HG03175 (cell line): Measurements from ENCODE around the gene NDOR1.

Experiments
- ATAC-seq: cut with Tn5 transposase; IDR thresholded peaks from one replicate; pipeline ENCODE4 v1.9.1; 2021; ENCODE audit warnings: mild to moderate bottlenecking, moderate library complexity; ENCODE audit not compliant: unreplicated experiment

Gene NDOR1

DNA sequence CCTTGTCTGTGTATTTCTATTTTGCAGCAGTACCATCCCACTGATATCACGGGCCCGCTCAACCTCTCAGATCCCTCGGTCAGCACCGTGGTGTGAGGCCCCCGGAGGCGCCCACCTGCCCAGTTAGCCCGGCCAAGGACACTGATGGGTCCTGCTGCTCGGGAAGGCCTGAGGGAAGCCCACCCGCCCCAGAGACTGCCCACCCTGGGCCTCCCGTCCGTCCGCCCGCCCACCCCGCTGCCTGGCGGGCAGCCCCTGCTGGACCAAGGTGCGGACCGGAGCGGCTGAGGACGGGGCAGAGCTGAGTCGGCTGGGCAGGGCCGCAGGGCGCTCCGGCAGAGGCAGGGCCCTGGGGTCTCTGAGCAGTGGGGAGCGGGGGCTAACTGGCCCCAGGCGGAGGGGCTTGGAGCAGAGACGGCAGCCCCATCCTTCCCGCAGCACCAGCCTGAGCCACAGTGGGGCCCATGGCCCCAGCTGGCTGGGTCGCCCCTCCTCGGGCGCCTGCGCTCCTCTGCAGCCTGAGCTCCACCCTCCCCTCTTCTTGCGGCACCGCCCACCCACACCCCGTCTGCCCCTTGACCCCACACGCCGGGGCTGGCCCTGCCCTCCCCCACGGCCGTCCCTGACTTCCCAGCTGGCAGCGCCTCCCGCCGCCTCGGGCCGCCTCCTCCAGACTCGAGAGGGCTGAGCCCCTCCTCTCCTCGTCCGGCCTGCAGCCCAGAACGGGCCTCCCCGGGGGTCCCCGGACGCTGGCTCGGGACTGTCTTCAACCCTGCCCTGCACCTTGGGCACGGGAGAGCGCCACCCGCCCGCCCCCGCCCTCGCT lies 37.5 kb upstream of the NDOR1 start:
- no peak for ATAC-seq

DNA sequence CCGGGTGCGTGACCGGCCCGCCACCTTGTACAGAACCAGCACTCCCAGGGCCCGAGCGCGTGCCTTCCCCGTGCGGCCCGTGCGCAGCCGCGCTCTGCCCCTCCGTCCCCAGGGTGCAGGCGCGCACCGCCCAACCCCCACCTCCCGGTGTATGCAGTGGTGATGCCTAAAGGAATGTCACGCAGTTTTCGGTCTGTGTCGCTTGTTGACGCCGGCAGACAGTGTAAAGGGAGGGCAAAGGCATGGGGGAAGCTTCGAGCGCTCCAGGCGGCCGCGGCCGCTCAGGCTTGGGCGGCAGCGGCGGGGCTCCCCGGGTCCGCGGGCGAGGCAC lies 37.0 kb upstream of the NDOR1 start:
- no peak for ATAC-seq

DNA sequence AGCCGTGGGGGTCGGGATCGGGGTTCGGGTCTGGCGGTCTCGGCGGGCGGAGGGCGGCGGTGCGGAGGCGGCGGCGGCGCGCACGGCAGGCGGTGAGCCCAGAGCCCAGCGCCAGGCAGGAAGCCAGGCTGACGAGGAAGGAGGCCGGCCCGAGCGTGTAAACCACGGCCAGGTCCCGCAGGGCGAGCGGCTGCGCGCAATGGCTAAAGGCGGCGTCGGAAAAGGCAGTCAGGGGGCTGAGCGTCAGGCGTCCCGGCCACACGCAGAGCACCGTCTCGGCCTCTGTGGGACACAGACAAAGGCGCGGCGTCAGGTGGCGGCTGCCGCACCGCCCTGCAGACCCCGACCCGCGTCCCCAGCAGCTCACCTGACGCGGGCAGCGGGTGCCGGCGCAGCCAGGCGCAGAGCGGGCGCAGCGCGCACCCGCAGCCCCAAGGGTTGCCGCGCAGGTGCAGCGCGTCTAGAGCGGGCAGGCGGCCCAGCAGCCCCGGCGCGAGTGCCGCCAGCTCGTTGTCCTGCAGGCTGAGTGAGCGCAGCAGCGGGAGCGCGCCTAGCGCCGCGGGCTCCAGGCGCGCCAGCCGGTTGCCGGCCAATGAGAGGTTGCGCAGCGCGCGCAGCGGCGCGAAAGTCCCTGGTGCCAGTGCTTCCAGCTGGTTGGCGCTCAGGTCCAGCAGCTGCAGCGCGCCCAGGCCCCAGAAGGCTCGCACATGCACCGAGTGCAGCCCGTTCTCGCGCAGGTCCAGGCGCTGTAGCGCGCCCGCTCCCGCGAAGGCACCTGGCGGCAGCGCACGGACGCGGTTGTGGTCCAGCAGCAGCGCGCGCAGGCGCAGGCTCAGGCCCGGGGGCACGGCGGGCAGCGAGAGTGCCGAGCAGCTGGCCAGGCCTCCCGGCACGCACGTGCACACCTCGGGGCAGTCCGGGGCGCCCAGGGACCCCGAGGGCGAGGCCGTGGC lies 36.3 kb upstream of the NDOR1 start:
- ATAC-seq, result no peak

DNA sequence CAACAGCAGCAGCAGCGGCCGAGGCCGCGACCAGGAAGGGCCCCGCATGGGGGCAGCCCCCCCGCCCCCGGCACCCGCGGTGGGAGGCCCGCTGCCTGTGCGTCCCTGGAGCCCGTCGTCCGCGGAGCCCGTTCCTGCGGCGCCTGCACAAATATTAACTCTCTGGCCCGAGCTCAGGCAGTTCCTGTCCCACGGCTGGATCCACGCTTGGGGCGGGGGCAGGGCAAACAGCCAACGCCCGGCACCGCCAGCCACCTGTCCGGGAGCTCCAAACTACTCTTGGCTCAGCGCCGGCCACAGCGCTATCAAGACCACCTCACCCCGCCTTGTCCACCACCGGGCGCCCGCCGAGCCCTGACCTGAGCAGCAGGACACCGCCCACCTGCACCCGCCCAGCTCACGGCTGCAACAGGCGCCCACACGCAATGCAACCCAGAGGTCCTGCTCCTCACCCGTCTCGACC lies 35.6 kb upstream of the NDOR1 start, which contains the start of gene LRRC26:
Gene LRRC26, minus strand, starts transcription at position 156 of the 463 bp plus-strand sequence. Its CDS starts 108 bp downstream, at position 48.
- no peak for ATAC-seq

DNA sequence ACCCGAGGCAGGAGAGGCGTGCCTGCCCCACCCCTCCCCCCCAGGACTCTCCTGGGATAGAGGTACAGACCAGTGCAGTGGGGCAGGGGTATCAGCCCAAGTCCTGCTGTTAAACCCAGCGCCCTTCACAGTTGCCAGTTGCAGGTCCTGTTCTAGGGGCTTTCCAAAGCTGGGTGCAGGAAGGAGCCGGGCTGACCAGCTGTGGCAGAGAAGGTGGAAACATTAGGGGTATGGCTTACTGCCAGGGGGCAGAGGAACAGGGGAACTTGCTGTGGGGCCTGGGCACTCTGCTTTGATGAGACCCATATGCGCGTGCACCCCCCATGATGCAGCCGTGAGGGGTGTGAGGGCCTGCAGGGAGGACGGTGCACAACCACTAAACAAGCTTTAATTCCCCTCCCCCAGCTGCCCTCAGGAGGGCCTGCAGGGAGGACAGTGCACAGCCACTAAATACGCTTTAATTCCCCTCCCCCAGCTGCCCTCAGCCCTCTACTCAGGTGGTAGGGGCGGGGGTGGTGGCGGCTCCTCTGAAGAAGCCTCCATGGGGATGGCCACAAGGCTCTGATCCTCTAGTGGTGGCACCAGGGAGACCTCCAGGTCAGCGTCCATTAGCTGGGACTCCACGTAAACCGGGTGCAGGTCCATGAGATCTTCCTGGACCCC lies 34.9 kb upstream of the NDOR1 start:
- ATAC-seq, result no peak

DNA sequence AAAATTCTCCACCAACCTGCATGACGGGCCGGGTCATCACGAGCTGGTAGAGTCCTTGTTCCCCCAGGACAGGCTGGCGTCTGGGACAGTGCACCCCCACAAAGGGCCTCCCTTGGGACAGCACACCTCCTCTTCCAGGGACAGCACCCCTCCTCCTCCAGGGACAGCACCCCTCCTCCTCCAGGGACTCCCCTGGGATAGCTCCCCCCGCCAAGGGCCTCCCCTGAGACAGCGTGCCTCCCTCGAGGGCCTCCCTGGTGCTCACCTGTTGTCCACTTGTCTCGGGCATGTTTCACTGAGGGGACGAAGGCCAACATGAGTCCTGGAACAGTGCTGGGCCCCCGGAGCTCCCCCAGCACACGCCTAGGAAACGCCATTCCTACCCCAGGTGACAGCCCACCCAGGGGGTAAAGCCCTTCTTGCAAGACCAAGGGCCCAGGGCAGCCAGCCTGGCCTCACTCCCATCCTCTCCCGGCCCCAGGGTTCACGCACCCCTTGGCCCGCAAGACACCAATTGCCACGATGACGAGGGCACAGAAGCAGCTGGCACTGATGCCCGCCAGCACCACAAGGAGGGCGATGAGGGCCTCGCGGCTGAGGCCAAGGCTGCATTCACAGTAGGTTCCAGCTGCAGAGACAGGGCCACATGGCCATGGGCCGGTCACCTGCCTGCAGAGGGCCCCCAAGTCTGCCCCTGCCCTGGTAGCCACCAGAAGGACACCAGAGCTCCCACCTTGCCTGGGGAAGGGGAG lies 34.2 kb upstream of the NDOR1 start:
- ATAC-seq, result no peak

DNA sequence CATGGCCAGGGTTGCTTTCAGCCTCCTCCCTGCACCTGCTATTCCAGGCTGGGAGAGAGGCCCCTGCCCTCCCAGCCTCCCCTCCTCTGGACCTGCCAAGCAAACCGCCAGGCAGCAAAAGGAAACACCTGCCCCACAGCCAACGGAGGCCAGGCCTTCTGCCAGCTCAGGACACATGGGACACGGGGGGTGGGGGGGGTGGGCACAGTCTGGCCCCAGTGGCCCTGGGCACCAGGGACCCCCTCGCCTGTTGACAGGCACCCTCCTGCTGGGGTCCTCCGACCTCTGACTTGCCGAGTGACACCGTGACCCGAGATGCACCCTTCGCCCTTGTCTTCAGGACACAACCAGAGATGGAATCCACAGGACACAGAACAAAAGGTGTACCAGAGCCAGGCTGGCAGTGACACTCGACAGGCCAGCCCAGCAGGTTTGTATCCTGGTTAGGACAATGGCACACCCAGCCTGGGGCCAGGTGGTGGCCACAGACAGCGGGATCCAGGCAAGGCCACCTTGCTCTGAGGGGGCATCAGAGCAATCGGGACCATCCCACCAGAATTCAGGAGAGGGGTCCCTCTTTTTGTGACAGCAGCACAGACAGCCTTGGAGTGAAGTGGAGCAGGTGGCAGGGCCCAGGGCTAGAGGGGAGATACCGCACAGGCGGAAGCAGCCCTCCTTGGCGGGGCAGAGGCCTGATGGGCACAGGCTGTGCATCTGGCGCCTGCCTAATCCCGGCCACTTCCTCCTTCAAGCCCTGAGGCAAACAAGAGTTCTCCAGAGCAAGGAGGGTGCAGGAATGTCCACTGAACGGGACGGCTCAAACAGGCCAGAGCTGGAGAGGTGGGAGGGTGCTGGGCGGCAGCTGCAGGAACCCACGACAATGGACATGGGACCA lies 32.4 kb upstream of the NDOR1 start:
- ATAC-seq, result no peak

DNA sequence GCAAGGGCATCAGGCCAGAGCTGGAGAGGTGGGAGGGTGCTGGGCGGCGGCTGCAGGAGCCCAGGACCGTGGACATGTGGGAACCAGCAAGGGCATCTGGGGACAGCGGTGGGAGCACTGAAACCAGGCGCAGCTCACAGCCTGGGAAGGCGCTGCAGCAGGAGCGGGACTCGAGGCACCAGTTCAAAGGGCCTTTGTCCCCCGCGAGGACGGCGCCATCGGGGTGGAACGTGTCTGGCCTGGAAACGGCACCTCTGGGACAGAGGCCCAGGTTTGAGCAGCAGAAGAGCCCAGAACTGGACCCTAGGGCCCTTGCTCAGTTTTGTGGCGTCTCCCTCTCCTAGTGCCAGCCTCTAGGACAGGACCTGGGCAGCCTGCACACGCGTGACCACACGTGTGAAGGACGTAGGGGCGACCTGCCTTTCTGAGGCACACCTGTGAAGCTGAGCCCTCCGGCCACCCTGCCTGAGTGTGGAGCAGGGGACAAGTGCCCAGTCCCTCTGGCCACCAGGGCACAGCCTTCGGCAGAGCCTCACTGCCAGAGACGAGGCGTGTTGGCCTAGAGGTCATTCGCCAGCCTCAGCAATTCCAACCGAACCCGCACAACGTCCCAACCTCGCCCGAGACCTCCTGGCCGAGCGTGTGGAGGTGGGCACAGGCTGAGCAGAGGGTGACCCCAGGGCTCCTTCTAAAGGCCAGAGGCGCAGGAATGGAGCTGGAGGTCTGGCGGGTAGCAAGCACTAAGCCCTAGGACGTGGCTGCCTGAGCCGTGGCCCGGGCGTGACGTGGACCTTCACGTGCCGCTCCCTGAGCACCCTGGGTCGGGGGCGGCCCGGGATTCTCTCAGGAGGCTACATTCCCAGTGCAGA lies 31.5 kb upstream of the NDOR1 start:
- ATAC-seq, result no peak

DNA sequence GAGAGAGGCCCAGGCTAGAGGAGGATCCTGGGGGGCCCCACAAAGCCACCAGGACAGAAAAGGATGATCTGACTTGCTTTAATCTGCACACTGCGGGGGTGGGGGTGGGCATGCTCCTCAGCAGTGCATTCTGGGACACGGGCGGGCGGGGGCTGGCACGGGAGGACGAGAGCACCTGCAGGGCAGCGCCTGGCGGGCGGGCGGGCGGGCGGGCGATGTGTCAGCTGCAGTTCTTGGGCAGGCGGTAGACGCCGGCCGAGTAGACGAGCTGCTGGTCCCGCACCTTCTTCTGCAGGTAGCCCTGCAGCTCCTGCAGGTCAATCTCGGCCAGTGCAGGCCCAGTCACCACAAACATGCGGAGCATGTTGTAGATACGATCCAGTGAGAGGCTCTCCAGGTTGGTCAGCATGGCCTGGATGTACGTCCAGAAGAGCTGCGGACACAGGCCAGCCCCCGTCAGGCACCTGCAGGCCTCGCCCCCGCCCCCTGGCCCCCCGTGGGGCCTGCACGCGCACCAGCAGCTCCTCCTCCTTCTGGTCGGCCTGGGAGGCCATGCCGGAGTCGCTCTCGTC lies 30.7 kb upstream of the NDOR1 start:
- no peak for ATAC-seq

DNA sequence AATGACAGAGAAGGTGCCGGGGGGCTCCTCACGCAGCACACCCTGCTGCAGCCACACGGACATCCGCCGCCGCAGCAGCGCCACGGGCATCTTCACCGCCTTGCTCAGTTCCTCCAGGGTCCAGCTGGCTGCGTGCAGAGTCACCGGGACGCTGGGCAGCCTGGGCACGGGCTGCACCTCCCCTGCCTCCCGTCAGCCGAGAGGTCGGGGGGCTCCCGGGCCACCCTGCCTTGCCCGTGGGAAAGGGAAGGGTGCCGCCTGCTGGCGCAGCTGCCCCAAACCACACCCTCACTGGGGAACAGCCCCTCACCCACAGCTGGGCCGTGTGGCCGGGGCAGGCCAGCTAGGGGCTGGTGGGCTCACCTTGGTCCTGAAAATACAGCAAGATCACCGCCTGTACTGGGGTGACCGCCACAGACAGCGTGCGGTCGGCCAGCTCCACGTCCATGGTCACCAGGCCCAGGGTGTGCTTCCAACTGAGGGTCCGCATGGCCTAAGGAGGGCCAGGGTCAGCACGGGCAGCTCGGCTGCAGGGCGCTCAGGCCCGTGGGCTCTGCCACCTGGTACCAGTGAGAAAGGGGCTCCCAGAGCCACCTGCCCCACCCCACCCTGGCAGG lies 30.0 kb upstream of the NDOR1 start:
- ATAC-seq, result no peak

DNA sequence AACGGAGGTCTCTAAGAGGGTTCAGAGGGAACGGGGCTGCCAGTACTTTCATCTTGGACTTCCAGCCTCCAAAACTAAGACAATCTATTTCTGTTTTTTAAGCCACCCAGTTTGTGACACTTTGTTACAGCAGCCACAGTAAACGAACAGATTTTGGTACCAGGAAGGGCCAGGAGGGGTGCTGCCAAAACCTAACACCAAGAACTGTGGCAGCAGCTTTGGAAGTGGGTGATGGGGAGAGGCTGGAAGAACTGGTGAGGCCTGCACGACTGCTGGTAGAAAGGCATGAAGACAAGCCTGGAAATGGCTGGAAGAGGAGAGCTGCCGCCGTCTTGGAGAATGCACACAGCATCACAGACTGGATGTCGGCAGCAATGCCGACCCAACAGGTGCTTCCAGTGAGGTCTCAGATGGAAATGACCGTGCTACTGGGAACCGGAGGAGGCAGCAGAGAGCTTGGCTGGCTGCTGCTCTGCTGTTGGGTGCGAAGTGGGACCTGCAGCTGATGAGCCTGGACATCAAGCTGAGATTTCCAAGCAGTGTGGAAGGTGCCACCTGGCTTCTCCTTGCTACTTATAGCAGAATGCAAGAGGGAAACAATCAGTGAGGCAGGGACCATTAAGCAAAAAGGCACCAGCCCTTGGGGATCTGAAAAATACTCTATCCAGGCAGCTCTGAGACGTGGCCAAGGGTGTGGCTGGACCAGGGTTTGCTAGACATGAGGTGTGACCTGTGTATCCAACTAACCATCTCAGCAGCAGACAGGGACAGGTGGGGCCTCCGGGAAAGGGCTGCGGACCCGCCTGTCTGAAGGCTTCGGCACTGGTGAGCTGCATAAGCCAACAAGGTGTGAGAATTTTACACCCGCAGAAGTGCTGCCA lies 29.0 kb upstream of the NDOR1 start:
- no peak for ATAC-seq

DNA sequence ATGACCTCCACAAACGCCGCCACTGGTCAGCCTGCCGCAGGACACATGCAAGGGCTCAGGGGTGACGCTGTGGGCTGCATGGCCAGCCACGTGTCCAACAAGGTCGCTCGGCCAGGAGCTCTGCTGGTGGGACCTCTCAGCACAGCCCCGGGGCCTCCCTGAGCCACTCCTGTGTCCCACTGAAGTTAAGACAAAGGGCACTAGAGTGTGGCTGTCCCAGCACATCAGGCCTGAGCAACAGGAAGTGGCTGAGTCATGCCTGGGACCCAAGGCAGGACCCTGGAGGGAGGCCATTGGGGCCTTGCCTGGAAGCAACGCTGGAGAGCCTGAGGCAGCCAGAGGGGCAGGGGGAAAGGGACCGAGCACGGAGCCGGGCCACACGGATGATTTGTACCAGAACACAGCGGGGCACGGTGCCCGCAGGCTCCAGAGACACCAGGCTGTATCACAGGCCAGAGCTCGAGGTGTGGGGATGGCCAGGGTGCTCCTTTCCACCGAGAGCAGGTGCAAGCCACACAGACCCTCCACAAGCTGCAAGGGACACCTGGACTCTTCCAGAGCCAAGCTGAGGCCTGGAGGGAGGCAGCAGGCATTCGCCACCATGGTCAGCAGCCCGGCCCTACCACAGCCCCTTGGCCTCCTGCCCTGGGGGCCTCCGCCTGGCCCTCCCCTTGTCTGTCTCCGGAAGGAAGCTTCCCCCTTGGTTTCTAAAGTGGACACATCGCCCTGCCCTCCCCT lies 27.1 kb upstream of the NDOR1 start:
- no peak for ATAC-seq

DNA sequence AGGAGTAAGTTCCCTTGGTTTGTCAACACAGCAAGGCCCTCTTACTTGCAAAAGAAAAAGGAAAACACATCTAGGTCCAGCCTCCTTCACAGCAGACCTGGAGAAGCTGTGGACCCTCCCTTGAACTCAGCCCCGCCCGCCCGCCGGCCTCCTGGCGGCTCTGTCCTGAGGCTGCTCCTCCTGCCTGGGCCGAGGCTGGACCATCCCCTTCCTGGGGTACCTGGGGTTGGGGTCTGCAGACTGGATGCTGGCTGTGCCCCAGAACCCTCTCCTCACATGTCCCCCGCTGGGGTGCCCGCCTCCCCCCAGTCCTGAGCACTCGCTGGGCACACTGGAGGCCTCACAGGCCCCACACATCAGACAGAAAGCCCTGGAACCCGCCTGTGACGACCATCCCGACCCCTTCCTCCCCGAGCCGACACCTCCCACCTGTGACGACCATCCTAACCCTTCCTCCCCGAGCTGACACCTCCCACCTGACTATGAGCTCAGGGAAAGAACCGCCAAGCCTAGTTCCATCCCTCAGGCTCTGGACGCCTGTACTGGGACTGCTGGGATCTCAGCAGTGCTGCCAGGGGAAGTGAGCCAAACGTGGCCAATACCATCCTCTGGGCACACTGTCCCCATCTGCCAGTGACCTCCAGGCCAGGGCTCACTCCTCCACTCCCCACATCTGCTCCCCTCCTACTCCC lies 26.4 kb upstream of the NDOR1 start:
- no peak for ATAC-seq

DNA sequence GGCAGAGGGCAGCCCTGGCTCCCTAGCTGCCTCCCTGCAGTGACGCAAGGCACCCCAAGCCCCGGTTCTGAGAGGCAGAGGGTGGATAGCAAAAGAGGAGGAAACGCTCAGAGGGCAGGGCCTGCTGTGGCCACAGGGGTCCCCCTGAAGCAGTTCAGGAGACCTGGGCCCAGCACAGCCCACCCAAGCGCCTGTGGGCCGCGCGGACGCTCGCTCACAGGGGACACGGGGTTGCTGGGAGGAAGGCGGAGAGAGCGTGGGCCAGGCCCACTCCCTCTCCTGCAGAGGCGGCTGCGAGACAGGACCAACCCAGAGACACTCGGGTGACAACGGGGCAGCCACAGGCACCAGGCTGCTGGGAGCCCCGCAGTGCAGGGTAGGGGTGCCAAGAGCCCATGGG lies 25.7 kb upstream of the NDOR1 start:
- ATAC-seq, result no peak

DNA sequence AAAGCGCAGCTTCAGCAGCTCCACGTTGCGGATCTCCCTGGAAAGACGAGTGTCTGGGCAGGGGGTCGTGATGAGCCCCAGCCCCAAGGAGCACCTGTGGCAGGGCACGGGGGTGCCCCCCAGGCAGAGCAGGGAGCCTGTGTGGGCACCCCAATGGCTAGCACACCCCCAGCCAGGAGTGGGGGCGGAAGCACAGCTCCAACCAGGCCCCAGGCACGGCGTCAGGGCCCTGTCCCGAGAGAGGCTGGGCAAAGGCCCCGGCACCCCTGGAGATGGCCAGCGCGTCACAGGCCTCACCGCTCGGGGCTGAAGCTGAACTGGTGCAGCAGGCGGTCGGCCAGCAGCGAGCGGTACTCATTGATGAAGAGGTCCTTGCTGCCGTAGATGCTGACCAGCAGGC lies 25.0 kb upstream of the NDOR1 start:
- no peak for ATAC-seq

DNA sequence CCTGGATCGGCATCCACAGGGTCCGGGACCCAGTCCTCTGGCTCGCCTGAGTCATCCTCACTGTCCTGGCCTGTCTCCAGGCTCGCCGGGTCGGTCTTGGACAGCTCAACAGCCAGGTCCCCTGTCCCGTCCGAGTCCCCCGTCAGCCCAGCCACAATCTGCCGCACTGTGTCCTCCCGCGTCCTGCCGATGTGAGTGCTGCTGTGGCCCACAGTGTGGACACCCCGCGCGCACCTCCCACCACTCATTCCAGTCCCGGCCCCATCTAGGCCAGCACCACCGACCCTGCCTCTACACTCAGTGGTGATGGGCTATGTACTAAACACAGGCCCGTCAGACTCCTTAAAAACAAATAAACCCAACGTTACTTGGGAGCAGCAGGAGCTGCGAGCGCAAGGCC lies 23.8 kb upstream of the NDOR1 start:
- no peak for ATAC-seq
